Measurements from ENCODE around the gene TRIM45. TPM values are rescaled to one million over a fixed set of nuclear protein-coding genes. Genes with fewer than 3 reads are reported as not detected.

Gene TRIM45
- total RNA-seq, 1 donor from 2014 or later: 2.1 TPM

- intact Hi-C loops (cut with DNase I): no loop called here
- Histone ChIP-seq H3K9me3 (no peaks in the 10 kb centered on the region), H3K36me3 (no peaks in the 10 kb centered on the region), H3K4me1 (peaks cover 9% of the 10 kb centered on the region), H3K27me3 (ENCODE audit: low read depth) (no peaks in the 10 kb centered on the region), H3K4me3 (no peak overlapping the region), H3K27ac (no peak overlapping the region)
- DNase-seq (no peak), ATAC-seq (no peak)
- TF ChIP-seq CTCF (IDR thresholded peaks at IDR 0.05): no peak
These were observed 5.3 kb downstream of the TRIM45 start for GRCh38 chr1:117116090-117116783.

GRCh38 chr1:117114877-117115276 is 6.7 kb downstream of the TRIM45 start:
- ATAC-seq (no peak), DNase-seq (no peak)
- no peak for TF ChIP-seq CTCF (IDR thresholded peaks at IDR 0.05)
- Histone ChIP-seq H3K36me3 (no peaks in the 10 kb centered on the region), H3K27ac (no peak overlapping the region), H3K9me3 (no peaks in the 10 kb centered on the region), H3K4me3 (no peak overlapping the region), H3K4me1 (no peaks in the 10 kb centered on the region), H3K27me3 (ENCODE audit: low read depth) (no peaks in the 10 kb centered on the region)
- intact Hi-C loops (cut with DNase I): no loop called here

- H3K27ac ChIP-seq: no peak overlapping the region
- TF ChIP-seq CTCF (IDR thresholded peaks at IDR 0.05): no peak
- intact Hi-C loops (cut with DNase I): no loop called here
- no peaks in the 10 kb centered on the region for H3K27me3 ChIP-seq (ENCODE audit: low read depth)
- no peak overlapping the region for H3K4me3 ChIP-seq
- H3K9me3 ChIP-seq: no peaks in the 10 kb centered on the region
- DNase-seq (no peak), ATAC-seq (no peak)
- no peaks in the 10 kb centered on the region for H3K36me3 ChIP-seq
- H3K4me1 ChIP-seq: no peaks in the 10 kb centered on the region
These were observed 8.3 kb downstream of the TRIM45 start for GRCh38 chr1:117113199-117113598.

GRCh38 chr1:117112047-117112717 is 9.4 kb downstream of the TRIM45 start:
- intact Hi-C loops (cut with DNase I): no loop called here
- DNase-seq: no peak
- ATAC-seq: peak; percentile 67 to 82
- Histone ChIP-seq H3K4me3 (no peak overlapping the region), H3K27me3 (ENCODE audit: low read depth) (no peaks in the 10 kb centered on the region), H3K36me3 (no peaks in the 10 kb centered on the region), H3K9me3 (no peaks in the 10 kb centered on the region), H3K27ac (no peak overlapping the region), H3K4me1 (no peaks in the 10 kb centered on the region)
- no peak for TF ChIP-seq CTCF (IDR thresholded peaks at IDR 0.05)

- Histone ChIP-seq H3K4me1 (no peaks in the 10 kb centered on the region), H3K4me3 (no peak overlapping the region), H3K27me3 (ENCODE audit: low read depth) (no peaks in the 10 kb centered on the region), H3K36me3 (no peaks in the 10 kb centered on the region), H3K9me3 (no peaks in the 10 kb centered on the region), H3K27ac (no peak overlapping the region)
- no peak for TF ChIP-seq CTCF (IDR thresholded peaks at IDR 0.05)
- DNase-seq (no peak), ATAC-seq (no peak)
- intact Hi-C loops (cut with DNase I): no loop called here
These were observed 10.8 kb downstream of the TRIM45 start for GRCh38 chr1:117110774-117111173.
